ENCODE data around the gene CREBRF. TPM values are rescaled to one million over a fixed set of nuclear protein-coding genes. Genes with fewer than 3 reads are reported as not detected.

The CREBRF gene
- total and polyA plus RNA-seq, 9 of the 15 experiments (the other 6 are each of a cell fraction or from before 2014, with no cell fraction given): 1.1 to 4.9 (median 2.9) TPM

GRCh38 chr5:173035904-173036707 lies 20.0 kb upstream of the CREBRF start:
- no peaks in the 10 kb centered on the region for H3K9me3 ChIP-seq (replicated peaks; ENCODE audit: control insufficient read depth, insufficient read depth, low read depth, low read length)
- CTCF ChIA-PET (ENCODE audit: low intra/inter-chr PET ratio): no interaction called here
- H3K27me3 ChIP-seq (ENCODE audit: control insufficient read depth in 2 of 2, insufficient read depth in 2 of 2, low read length in 2 of 2): no peaks in the 10 kb centered on the region
- in situ Hi-C loops (cut with MboI): no loop called here
- H3K9me1 ChIP-seq (ENCODE audit: control insufficient read depth, insufficient read depth, low read length): no peaks in the 10 kb centered on the region
- peaks cover 19% of the 10 kb centered on the region for H3K79me2 ChIP-seq (ENCODE audit: control insufficient read depth, insufficient read depth, low read length)
- DNase-seq (ENCODE audit: extremely low read depth in 1 of 4, low spot score in 3 of 4): no peak
- WGBS (ENCODE audit: insufficient coverage, low coverage, missing lambda C conversion rate): 95% methylated on average over 19 of the region's 24 CpGs
- ATAC-seq: no peak
- H3K4me3 ChIP-seq: no peak overlapping the region
- H3K4me1 ChIP-seq (replicated peaks in 1 of 2; ENCODE audit: control insufficient read depth in 2 of 2, insufficient read depth in 2 of 2, low read length in 2 of 2): peaks cover 0 to 8% of the 10 kb centered on the region in 2 experiments; a peak in 2 of 5 replicates
- POLR2A ChIA-PET: interaction anchor here (0.8 kb wide), 1 partner anchor 401 kb away, joined by 5 read pairs; no protein-coding TSS in a partner anchor
- no peak overlapping the region for H2AFZ ChIP-seq (ENCODE audit: low read depth, low read length)
- no peak overlapping the region for H3K9ac ChIP-seq (ENCODE audit: insufficient read depth in 1 of 2, low read depth in 2 of 2, low read length in 2 of 2)
- TF ChIP-seq E2F3 (CRISPR knock-in tag; IDR thresholded peaks at IDR 0.05) (no peak), POLR2AphosphoS5 (IDR thresholded peaks at IDR 0.05; ENCODE audit: control insufficient read depth, insufficient read depth, low read depth, low read length) (peak; percentile 16; the same call in 1 of the 2 replicates), PPARD (CRISPR knock-in tag; IDR thresholded peaks at IDR 0.05) (no peak), THRAP3 (IDR thresholded peaks at IDR 0.05; ENCODE audit: borderline replicate concordance) (no peak), PTTG1 (tag; IDR thresholded peaks at IDR 0.05; ENCODE audit: low read depth) (no peak)
- BruUV-seq (replicated peaks): TSS peak; percentile 22
- intact Hi-C loops (cut with micrococcal nuclease): no loop called here
- H3K27ac ChIP-seq (ENCODE audit: extremely low read depth, low read depth, low read length): no peak overlapping the region
- H3K36me3 ChIP-seq (ENCODE audit: control insufficient read depth, insufficient read depth, low read length): peaks cover 36% of the 10 kb centered on the region; the same call in 2 of the 3 replicates
- no peak overlapping the region for H3K4me2 ChIP-seq (ENCODE audit: insufficient read depth, low read length)
- FAIRE-seq: no peak
- no peaks in the 10 kb centered on the region for H4K20me1 ChIP-seq (replicated peaks; ENCODE audit: control insufficient read depth, insufficient read depth, low read length)
